OCI-LY7 (cell line): ENCODE results near the gene ALK.

ENCODE experiments used
- CTCF ChIP-seq: fragments of 200-600 bp; sonication (generic); conservative IDR thresholded peaks from 2 replicates; pipeline ENCODE4 v1.5.1; 2014; ENCODE audit warnings: mild to moderate bottlenecking, antibody characterized with exemption, low read length, moderate library complexity, mixed read lengths
- EZH2phosphoT487 ChIP-seq: fragments of 200-600 bp; sonication (generic); IDR thresholded peaks from 2 replicates; pipeline ENCODE4 v1.6.1; 2018; ENCODE audit warnings: low read depth, borderline replicate concordance, mild to moderate bottlenecking, mixed run types, antibody characterized with exemption, low read length, moderate library complexity, mixed read lengths

DNA sequence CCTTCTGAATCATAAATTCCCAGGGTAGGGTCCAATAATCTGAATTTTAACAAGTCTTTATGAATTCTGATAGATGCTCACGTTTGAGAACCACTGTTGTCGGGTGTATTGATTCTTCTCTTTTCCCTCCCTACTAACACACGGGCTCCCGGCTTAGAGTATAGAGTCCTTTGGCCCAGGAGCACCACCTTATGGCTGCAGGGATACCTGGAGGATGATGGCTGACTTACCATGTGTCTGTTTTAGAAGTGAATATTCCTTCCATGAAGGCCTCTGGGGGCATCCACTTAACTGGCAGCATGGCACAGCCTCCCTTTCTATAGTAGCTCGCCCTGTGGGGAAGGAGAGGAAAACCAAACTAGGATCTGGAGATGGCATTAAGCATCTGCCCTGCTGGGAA is 714.4 kb downstream of the ALK start:
- TF ChIP-seq CTCF: no peak
- no peak for TF ChIP-seq EZH2phosphoT487
